Measurements from ENCODE around the gene ANXA11.

Gene ANXA11

GRCh38 chr10:80176526-80176925, 28.8 kb downstream of the ANXA11 start:
- TF ChIP-seq SIN3A (IDR thresholded peaks at IDR 0.05; ENCODE audit: borderline replicate concordance, insufficient read depth, low read length) (no peak), REST (IDR thresholded peaks at IDR 0.05; ENCODE audit: insufficient read depth in 1 of 2, low read depth in 2 of 2, low read length in 2 of 2) (no peak), POLR2AphosphoS5 (IDR thresholded peaks at IDR 0.05; ENCODE audit: low read depth, low read length) (no peak), TAF1 (IDR thresholded peaks at IDR 0.05; ENCODE audit: borderline replicate concordance, insufficient read depth, low read length) (no peak), FOXP2 (optimal IDR thresholded peaks at IDR 0.05; ENCODE audit: borderline replicate concordance, extremely low read depth, extremely low read length, insufficient read depth) (no peak)

- TF ChIP-seq REST (IDR thresholded peaks at IDR 0.05; ENCODE audit: insufficient read depth in 1 of 2, low read depth in 2 of 2, low read length in 2 of 2) (no peak), SIN3A (IDR thresholded peaks at IDR 0.05; ENCODE audit: borderline replicate concordance, insufficient read depth, low read length) (no peak), TAF1 (IDR thresholded peaks at IDR 0.05; ENCODE audit: borderline replicate concordance, insufficient read depth, low read length) (no peak), FOXP2 (optimal IDR thresholded peaks at IDR 0.05; ENCODE audit: borderline replicate concordance, extremely low read depth, extremely low read length, insufficient read depth) (no peak), POLR2AphosphoS5 (IDR thresholded peaks at IDR 0.05; ENCODE audit: low read depth, low read length) (no peak)
Measured at GRCh38 chr10:80174641-80175395, 30.5 kb downstream of the ANXA11 start.

- TF ChIP-seq REST (IDR thresholded peaks at IDR 0.05; ENCODE audit: insufficient read depth in 1 of 2, low read depth in 2 of 2, low read length in 2 of 2) (no peak), POLR2AphosphoS5 (IDR thresholded peaks at IDR 0.05; ENCODE audit: low read depth, low read length) (no peak), TAF1 (IDR thresholded peaks at IDR 0.05; ENCODE audit: borderline replicate concordance, insufficient read depth, low read length) (no peak), FOXP2 (optimal IDR thresholded peaks at IDR 0.05; ENCODE audit: borderline replicate concordance, extremely low read depth, extremely low read length, insufficient read depth) (no peak), SIN3A (IDR thresholded peaks at IDR 0.05; ENCODE audit: borderline replicate concordance, insufficient read depth, low read length) (no peak)
Measured at GRCh38 chr10:80173466-80173865, 31.9 kb downstream of the ANXA11 start.

GRCh38 chr10:80172896-80173295, 32.4 kb downstream of the ANXA11 start:
- TF ChIP-seq SIN3A (IDR thresholded peaks at IDR 0.05; ENCODE audit: borderline replicate concordance, insufficient read depth, low read length) = no peak
- no peak for TF ChIP-seq TAF1 (IDR thresholded peaks at IDR 0.05; ENCODE audit: borderline replicate concordance, insufficient read depth, low read length)
- TF ChIP-seq REST (IDR thresholded peaks at IDR 0.05; ENCODE audit: insufficient read depth in 1 of 2, low read depth in 2 of 2, low read length in 2 of 2) = no peak
- no peak for TF ChIP-seq POLR2AphosphoS5 (IDR thresholded peaks at IDR 0.05; ENCODE audit: low read depth, low read length)
- no peak for TF ChIP-seq FOXP2 (optimal IDR thresholded peaks at IDR 0.05; ENCODE audit: borderline replicate concordance, extremely low read depth, extremely low read length, insufficient read depth)

Measured in PFSK-1 (cell line).